Kasumi-1 (cell line): ENCODE measurements around the gene TENM4.
"Not testable (repeated sequence)": the region's sequence is repeated elsewhere in the genome, so short reads cannot be mapped to it uniquely, and the experiment has no call there.

Experiments
- DNase-seq, 2 experiments: peaks; one replicate each; lab custom pipeline; 2025; lab: John Stamatoyannopoulos, UW

The TENM4 gene

DNA sequence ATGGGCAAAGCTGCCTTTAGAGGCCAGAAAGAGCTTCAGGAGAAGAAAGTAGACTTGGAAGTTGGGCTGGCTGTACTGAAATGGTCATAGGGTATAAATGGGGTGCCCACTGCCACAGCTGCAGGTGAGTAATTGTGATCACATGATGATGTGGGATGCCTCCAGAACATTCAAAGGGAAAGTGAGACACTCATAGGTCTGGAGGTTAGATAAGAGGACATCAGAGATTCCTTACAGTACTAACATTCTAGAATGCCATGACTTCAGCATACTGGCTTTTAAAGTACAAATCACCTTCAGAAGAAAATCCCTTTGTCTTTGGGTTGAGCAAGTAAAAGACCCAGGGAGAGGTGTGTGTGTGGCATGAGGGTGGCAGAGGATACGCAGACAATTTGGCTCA lies 419.2 kb downstream of the TENM4 start:
- no peak for DNase-seq

DNA sequence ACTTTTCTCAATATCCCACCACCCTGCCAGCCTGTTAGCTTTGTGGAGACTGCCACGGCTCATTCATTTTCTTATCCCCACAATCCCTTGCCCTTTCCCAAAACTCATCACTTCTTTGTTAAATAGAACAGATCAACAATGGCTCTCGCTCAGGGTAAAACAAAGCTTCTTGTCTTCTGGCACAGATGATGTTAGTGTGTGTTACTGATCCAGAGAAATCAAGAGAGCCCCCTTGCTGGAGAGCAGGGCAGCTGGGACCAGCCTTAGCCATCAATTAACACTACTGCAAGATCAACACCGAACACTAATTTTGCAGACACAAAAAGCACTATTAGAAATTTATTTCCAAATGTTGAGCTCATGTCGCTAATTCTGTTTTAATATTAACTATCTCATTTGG lies 420.9 kb downstream of the TENM4 start:
- no peak for DNase-seq

DNA sequence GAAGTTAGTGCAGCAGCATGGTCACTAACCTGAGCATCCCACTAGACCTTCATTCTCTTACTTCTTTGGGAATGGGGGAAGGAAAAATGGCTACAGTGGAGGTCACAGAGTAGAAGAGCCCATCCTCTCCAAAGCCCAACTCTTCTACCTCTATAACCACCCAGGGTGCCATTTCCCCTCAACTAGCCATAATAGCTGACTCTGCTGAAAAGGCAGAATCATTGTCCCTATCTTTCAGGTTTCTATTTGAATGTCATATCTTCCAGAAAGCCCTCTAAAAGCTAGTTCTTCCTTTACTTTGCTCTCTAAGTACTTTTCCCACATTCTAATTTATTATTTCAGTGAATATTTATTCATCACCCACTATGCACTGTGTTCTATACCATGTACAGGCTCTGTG lies 421.6 kb downstream of the TENM4 start:
- DNase-seq: no peak

DNA sequence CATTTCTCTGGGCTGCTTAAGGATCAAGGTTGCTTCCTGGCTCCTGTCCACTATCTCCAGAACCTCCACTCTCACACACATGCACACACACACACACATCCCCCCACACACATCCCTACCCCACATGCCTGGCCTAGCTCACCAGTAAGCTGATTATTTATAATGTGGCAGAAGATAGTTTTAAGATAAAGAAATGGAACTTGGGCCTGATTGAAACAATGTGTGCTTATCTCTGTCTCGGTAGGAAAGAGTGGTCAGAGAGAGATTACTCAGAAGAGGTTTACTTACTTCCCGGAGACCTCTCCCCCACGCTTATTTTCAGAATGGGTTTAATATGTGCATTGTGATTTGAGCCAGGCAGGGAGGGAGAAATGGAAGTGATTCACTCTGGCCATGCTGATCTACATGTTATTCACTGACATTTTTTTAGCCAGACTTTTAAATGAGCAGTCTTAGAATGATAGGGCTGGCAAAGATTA lies 422.4 kb downstream of the TENM4 start:
- DNase-seq: no peak

DNA sequence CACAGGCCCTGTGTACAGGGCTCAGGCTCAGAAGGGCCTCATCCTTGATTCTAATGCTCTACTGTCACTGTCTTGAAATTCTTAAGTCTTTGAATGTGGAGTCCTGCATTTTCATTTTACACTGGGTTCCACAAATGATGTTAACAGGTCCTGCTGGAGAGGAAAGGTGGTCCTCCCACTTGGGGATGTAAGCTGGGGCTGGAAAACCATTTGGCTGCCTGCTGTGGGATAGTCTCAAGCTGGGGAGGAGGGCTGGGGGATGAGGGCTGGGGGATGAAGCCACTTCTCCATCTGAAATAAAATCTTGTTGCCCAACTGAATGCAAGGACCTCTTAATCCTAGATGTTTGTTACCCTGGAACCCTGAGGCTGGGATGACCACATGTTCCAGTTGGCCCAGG lies 423.0 kb downstream of the TENM4 start:
- DNase-seq: no peak

DNA sequence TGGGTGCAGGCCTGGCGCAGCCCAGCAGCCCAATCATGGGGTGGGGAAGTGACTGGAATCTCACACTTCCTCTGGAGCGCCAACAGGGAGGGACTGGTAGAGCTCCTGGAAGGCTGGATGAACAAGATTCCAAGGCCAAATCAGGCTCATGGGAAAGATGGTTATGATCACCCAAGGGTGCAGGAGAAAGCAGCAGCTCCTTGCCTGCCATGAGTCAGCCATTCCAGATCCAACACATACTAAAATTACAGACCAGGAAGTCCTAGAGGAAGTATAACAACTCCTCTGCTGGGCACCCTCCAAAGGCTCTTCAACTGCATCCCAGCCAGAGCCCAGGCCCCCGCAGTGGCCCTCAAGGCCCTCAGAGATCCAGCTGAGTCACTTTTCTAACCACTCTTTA lies 427.3 kb downstream of the TENM4 start:
- no peak for DNase-seq

DNA sequence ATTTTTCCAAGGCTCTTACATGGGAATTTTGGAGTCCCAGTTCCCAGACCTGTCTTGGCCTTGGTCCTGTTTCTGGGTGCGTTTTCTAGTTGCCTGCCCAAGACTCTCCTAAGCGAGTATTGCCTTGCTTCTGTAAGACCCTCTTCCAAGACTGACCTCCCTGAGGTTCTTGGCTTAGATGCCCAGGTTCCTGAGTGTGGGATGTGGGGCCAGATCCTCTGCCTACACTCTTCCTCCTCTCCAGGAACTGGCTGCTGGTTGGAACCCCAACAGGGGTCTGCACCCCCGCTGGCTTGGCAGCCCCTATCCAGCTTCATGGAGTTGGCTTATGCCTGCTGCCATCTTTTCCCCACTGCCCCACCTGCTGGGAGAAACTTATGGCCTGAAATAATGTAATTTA lies 429.5 kb downstream of the TENM4 start:
- no peak for DNase-seq

DNA sequence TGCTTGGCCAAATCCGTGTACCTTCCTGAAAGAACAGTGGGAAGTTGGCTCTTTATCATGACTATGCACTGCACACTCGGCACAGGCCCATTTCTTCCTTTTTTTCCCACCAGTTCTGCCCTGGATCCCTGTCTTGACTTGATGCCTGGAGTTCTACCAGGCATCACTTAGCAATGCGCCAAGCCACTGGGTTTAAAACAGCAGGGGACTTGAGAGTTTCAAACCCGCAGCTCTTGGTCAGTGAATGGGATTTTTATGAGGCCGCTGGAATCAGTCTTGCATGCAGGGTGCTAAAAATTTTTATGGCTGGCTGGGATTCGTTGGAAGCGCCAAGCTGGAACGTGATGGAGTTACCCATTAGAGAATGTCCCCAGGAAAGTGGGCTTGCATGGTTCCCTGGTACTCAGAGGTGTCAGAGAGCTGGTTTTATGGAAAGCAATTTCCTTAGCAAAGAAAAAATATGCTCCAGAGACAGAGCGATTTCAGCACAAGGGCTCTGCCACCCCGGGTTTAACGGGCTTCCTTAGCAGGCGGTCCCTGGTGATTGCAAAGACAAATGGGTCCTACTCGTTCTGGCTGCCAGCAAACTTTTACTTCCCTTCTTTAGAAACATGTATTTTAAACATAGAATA lies 432.9 kb downstream of the TENM4 start:
- no peak for DNase-seq

DNA sequence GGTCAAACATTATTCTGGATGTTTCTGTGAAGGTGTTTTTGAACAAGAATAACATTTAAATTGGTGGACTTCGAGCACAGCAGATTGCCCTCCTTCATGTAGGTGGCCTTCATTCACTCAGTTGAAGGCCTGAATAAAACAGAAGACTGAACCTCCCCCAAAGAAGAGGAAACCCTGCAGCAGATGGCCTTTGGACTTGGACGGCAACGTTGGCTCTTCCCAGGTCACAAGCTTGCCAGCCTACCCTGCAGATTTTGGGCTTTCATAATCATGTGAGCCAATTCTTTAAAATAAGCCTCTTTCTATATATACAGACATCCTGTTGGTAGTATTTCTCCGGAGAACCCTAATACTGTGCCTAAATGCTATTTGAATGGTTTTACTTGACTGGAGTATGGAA lies 434.0 kb downstream of the TENM4 start:
- no peak for DNase-seq

DNA sequence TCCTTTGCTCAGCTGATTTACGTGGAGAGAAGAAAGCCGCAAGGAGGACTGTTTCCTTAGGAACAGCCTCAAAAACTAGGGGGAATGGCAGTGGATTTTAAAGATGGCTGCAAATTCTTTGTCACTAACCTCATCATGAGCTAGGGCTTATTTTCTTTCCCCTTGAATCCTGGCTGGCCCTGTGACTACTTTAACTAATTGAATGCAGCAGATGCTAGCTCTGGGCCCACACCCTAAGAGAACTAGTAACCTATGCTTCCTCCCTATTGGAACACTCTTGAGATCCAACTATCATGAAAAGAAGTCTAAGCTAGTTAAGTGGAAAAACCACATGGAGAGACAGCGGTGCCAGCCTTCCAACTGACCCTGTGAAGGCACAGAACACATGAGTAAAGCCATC lies 444.8 kb downstream of the TENM4 start:
- DNase-seq: no peak

DNA sequence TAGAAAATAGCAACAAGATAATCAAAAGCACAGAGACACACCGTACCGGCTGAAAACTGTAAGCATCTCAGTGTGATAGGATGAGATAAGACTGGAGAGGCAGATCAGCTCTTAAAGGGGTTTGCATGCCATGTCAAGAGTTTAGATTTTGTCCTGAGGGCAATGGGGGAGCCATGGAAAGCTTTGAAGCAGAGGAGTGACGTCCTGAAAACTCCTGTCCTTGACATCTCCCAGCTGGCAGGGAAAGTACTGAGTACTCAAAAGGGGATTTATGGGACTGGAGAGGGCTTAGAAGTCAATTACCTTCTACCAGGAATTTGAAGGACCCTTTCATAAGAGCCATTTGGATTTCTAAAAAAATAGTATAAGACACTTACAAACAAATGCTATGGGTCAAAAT lies 445.7 kb downstream of the TENM4 start:
- no peak for DNase-seq

DNA sequence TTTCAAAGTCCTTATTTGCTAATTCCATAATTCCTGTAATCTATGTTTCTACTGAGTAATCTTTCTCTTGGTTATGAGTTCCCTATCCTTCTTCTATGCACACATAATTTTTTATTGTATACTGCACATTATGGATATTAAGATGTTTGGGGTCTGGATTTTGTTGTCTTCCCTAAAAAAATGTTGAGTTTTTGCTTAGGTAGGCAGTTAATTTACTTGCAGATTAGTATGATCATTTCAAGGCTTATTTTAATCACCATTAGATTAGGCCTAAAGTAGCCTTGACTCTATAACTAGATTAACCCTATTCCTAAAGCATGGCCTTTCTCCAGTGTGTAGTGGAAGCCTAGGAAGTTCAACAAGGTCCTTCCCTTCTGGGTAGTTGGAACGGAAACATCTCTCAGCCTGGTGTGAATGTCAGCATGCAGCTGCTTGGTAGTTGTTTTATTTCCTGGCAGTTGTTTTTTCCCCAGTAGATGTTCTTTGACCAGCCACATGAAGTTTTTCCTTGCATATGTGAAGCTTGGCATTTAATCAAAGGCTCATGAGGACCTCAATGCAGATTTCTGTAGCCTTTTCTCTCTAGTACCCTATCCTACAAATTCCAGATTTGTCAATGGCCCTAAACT lies 446.9 kb downstream of the TENM4 start:
- no peak for DNase-seq

DNA sequence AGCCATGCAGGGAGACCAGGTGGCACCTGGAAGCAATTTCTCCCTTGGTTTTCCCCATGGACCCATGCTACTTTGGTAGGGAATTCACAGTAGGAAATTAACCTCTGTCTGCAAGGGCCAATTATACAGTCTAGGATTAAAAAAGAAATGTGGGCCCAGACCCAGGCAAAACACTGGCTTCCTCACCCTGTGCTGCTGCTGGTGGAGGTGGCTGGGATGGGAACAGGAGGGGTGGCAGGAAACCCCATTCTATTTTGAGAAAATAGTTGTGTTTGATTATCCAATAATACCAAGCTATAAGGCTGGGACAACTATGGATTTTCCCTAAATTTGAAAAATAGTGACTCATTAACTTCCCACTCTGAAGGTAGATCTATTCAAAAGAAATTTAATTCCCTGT lies 449.1 kb downstream of the TENM4 start:
- DNase-seq: no peak

DNA sequence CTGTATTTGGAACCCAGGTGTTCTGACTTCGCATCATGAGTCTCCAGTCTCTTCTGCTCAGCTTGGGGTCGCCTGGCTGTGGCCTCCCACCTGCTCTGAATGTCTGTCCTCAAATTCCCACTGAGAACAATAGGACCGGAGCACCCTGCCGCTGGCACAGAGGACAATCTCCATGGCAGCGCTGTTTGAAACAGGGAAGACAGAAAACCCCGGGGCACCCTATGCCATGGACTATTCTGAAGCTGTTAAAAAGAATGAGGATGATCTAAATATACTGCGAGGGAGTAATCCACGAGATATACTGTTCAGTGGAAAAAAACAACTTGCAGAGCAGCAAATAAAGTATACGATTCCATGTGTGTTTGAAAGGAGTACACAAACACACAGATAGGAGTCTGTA lies 450.6 kb downstream of the TENM4 start:
- DNase-seq: no peak

DNA sequence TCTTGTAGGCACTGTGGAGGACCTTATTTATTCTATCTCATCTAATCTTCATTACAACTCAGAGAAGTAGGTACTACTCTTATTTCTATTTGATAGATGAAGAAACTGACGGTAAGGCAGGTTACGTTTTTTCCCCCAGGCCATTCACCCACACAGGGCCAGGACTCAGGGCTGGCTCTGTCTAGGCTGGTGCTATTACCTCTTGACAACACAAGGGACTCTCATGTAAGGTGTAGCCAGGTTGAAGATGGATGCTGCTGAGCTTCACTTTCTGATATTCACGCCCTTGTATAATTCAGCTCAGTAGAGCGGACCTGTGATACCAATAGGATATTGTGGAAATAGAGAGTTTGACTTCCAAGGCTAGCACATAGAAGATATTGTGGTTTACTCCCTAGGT lies 453.1 kb downstream of the TENM4 start:
- no peak for DNase-seq

DNA sequence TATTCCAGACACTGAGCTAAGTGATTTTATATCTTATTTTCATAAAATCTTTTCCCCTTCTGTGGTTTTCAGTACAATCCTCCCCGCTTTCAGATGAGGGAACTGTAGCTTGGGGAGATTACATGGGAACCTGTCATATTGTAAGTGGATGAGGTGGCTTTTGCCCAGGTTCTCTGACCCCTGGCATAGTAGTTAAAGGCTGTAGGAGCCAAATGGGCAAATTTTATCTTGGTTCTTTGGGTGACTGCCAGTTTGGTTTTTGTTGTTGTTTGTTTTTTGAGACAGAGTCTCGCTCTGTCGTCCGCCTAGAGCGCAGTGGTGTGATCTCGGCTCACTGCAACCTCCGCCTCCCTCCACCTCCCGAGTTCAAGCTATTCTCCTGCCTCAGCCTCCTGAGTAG lies 454.5 kb downstream of the TENM4 start:
- DNase-seq: no peak

DNA sequence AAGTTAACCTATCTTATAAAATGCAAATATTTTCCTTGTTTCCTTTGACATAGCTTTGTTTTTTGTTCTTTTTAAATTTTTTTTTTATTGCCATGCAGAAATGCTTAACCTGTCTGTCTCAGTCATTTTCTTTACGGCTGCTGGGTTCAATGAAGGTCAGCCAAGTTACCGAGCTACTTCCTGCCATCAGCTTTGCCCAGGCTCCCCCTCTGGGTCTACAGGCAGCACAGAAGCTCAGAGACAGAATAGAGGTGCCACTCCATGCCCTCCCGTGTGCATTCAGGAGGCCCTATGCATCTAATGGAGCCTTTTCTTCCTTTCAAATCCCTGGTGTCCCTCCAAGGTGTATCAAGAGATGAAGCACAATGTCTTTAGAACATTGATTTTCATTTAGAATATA lies 455.2 kb downstream of the TENM4 start:
- DNase-seq: no peak

DNA sequence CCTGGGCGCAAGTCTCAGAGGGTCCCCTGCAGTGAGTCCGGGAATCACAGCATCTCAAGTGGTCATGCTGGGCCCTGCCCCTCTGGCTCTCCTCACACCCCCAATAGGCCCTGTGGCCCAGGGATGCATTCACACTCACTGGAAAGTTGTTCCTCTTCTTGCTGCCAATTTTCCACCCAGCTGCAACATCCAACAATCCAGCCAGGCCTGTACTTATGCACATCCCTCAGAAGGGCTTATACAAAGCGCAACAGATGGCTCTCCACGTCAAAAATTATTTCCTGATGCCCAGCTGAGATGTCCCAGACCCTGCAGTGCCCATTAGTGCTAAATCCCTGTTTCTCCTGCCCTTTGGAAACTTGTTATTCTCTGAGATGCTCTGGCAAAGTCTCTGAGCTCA lies 458.4 kb downstream of the TENM4 start:
- DNase-seq: no peak

DNA sequence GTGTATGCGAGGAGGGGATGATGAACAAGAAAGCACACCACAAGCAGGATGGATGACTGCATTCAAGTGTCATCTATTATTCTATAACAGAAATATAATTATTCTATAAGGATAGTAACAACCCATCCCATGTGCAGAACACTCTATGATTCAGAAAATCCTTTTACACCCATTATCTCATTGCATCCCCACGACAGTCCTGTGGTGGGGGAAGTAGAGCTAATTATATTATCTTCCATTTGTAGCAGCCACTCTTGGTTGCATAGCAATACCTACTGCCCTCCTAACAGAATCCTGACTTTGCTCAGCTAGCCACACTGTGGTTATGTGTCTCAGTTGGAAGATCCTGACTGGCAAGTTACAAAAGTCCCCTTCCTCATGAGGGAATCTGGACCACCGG lies 459.7 kb downstream of the TENM4 start:
- DNase-seq: no peak

DNA sequence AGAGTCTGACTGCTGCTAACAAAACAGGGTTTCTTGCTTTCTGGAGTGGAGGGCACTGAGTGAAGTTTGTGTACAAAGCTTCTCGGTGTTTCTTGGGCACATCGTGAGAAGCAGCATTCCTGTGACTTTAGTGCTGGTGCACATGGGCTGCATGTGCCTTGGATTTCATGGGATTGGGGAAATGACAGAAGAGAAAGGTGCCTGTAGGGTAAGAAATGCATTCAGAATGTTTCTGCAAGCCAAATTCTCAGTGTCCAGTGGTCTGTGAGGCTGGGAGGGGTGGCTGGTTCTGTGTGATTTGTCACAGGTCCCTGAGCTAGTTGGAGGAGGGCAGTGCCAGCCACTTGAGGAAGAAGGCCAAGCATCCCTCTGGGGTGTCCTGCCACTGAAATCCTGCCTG lies 462.0 kb downstream of the TENM4 start:
- DNase-seq: no peak

DNA sequence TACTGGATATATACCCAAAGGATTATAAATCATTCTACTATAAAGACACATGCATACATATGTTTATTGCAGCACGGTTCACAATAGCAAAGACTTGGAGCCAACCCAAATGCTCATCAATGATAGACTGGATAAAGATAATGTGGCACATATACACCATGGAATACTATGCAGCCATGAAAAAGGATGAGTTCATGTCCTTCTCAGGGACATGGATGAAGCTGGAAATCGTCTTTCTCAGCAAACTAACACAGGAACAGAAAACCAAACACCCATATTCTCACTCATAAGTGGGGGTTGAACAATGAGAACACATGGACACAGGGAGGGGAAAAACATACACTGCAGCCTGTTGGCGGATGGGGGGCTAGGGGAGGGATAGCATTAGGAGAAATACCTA lies 463.0 kb downstream of the TENM4 start:
- DNase-seq: not testable (repeated sequence)

DNA sequence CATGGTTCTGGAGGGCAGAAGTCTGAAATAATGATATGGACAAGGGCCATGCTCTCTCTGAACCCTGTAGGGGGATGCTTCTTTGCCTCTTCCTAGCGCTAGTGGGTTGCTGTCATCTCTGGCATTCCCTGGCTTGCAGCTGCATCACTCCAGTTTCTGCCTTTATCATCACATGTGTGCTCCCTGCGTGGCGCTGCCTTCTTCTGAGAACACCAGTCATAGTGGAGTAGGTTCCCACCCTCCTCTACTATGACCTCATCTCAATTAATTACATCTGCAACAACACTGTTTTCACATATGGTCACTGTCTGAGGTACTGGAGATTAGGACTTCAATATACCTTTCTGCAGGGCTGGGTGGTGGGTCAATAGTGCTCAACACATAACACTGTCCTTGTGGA lies 463.8 kb downstream of the TENM4 start:
- no peak for DNase-seq

DNA sequence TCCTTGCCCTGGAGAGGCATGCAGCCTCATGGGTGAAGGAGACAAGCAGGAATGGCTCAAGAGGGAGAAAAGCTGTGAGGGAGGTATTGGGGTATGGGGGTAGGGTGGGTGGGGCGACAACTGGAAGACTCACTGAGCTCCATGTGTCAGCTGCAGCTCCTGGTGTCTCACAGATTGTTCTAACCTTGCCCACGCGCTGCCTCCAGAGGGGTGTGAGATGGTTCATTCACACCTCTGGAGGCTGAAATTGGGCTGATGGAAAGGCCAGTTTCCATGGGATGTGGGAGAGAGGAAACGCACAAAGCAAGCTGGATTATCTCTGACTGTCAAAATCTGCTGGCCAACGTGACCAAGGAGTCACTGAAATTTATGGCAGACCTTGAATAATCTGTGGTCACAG lies 465.7 kb downstream of the TENM4 start:
- no peak for DNase-seq

DNA sequence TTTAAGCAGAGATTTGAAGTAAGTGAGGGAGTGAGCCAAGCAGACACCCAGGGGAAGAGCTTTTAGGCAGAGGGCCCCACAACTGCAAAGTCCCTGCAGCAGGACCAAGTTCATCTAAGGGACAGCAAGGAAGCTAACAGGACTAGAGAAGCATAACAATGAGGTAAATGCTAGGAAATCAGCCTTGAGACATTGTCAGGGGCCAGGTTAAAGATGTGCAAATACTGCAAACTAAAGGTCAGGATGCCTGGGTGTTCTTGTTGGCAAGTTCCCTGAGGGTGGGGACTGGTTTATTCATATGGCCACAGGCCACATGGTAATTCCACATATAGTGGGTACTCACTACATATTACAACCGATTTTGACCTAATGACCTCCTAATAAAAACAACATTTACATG lies 467.0 kb downstream of the TENM4 start:
- DNase-seq: no peak
